RWPE2 (cell line): ENCODE results near the gene CELF2.

Experiments used
- ATAC-seq: fragments of 200-7000 bp; cut with Tn5 transposase; 3 replicates; pipeline ENCODE4 v1.9.1; 2021; ENCODE audit warnings: low read depth
- DNase-seq: peaks from one replicate; pipeline ENCODE4 v3.0.0-alpha.2; 2020; ENCODE audit warnings: low spot score
- H3K27ac ChIP-seq: fragments of 450-650 bp; 2 replicates; pipeline ENCODE4 v1.5.1; 2017; ENCODE audit warnings: mild to moderate bottlenecking; ENCODE audit not compliant: poor library complexity, severe bottlenecking
- H3K27me3 ChIP-seq: fragments of 250-450 bp; sonication (Bioruptor Pico); 2 replicates; pipeline ENCODE4 v1.5.1; 2021; ENCODE audit warnings: mild to moderate bottlenecking, moderate library complexity; ENCODE audit not compliant: insufficient read depth, poor library complexity, severe bottlenecking
- H3K36me3 ChIP-seq: fragments of 250-450 bp; sonication (Bioruptor Pico); 2 replicates; pipeline ENCODE4 v1.5.1; 2020; ENCODE audit warnings: low read depth, mild to moderate bottlenecking, moderate library complexity
- H3K4me1 ChIP-seq: fragments of 250-450 bp; sonication (Bioruptor Pico); 2 replicates; pipeline ENCODE4 v1.5.1; 2021; ENCODE audit warnings: mild to moderate bottlenecking, moderate library complexity; ENCODE audit not compliant: insufficient read depth, poor library complexity, severe bottlenecking
- H3K4me3 ChIP-seq: fragments of 250-450 bp; sonication (Bioruptor Pico); 2 replicates; pipeline ENCODE4 v1.5.1; 2021; ENCODE audit warnings: mild to moderate bottlenecking, moderate library complexity; ENCODE audit not compliant: severe bottlenecking
- H3K9me3 ChIP-seq: fragments of 250-450 bp; sonication (Bioruptor Pico); 2 replicates; pipeline ENCODE4 v1.5.1; 2021; ENCODE audit warnings: mild to moderate bottlenecking, moderate library complexity; ENCODE audit not compliant: severe bottlenecking
- TF ChIP-seq, protein P1 (sequence below): fragments of 450-650 bp; IDR thresholded peaks from one replicate; pipeline ENCODE4 v1.5.1; 2017; ENCODE audit warnings: mild to moderate bottlenecking, moderate library complexity; ENCODE audit not compliant: poor library complexity, severe bottlenecking

The CELF2 gene

DNA sequence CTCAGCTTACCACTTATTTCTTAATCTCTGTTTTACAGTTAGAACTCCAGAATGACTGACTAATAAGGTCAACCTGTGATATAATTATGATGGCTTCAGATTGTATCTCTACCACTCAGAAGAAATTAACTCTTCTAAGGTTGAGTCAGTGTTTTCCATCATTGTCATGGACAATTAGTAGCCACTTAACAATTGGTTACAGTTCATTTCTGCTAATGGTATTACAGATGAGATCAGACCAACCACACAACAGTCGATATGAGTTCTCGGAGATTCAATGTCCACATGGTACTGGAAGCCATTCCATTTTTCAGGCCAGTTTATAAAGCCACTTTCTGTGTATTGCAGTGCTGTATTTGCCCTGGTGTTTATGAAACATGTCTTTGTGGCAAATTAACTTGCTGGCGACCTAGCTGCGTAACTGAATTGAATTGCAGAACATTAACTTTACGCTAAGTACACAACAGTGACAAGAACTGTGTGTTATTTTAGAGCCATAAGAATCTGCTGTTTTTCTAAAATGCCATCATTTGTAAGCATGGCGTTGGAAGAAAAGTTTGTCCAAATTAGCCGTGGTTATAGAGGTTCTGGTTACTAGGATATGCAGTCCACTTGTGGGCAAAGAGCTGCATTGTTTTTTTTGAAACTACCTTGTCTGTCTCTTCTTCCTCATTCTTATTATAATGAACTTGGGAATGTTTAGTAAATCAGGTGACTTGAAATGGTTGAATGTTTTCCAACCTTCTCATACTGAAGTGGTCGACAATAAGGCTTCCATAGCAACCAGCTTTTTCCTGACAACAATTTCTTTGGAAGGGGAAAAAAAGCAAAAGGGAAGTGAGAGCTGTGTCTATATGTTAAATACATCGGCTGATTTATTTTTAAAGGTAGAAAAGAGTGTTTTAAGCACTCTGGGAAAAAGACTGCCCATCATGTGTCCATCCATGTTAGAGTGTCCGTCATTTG lies 76.4 kb downstream of the CELF2 start:
- Histone ChIP-seq H3K9me3 (no peaks in the 10 kb centered on the region), H3K4me3 (no peak overlapping the region), H3K4me1 (no peaks in the 10 kb centered on the region), H3K27ac (no peak overlapping the region), H3K36me3 (no peaks in the 10 kb centered on the region), H3K27me3 (no peaks in the 10 kb centered on the region)
- ATAC-seq = no peak
- DNase-seq = no peak
- TF ChIP-seq, protein P1, sequence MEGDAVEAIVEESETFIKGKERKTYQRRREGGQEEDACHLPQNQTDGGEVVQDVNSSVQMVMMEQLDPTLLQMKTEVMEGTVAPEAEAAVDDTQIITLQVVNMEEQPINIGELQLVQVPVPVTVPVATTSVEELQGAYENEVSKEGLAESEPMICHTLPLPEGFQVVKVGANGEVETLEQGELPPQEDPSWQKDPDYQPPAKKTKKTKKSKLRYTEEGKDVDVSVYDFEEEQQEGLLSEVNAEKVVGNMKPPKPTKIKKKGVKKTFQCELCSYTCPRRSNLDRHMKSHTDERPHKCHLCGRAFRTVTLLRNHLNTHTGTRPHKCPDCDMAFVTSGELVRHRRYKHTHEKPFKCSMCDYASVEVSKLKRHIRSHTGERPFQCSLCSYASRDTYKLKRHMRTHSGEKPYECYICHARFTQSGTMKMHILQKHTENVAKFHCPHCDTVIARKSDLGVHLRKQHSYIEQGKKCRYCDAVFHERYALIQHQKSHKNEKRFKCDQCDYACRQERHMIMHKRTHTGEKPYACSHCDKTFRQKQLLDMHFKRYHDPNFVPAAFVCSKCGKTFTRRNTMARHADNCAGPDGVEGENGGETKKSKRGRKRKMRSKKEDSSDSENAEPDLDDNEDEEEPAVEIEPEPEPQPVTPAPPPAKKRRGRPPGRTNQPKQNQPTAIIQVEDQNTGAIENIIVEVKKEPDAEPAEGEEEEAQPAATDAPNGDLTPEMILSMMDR = no peak

DNA sequence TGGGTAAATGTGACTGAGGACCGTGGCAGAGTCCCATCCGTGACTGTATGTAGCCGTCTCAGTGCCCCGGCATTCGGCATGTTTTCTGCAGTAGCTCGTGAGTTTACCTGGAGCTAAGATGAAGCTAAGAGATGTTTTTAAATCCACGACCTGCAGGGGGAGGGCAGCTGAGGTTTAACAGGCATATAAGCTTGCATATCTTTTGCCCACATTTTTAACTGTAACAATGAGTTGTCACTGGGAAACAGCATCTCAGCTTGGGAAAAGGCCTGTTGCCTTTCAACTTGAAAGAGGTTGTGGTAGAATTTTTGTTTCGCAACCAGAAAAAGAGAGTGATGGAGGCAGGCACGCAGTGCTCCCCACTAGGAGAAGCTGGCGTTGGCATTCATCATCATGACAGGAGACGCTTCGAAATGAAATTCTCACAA lies 77.7 kb downstream of the CELF2 start:
- Histone ChIP-seq H3K27ac (no peak overlapping the region), H3K4me3 (no peak overlapping the region), H3K27me3 (no peaks in the 10 kb centered on the region), H3K36me3 (no peaks in the 10 kb centered on the region), H3K4me1 (no peaks in the 10 kb centered on the region), H3K9me3 (no peaks in the 10 kb centered on the region)
- ATAC-seq (no peak), DNase-seq (no peak)
- TF ChIP-seq, protein P1 = no peak

DNA sequence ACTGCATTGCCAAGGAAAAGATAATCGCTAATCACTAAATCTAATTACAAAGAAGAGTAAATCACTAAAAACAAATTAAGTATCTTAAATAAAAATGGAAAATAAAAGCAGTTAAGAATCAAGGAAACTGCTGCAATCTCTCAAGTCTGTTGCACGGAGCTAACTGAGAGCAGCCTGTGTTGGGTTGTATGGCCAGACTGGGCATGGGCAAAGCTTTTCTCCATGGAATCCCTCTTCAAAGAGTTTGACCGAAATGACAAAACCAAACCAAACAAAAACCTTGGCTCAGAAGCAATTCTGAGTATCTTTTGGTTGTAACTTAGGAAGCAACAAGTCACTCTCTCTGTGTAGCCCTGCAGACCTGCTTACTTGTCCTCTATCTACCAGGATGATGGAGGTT lies 78.8 kb downstream of the CELF2 start:
- H3K9me3 ChIP-seq = no peaks in the 10 kb centered on the region
- no peak overlapping the region for H3K4me3 ChIP-seq
- no peaks in the 10 kb centered on the region for H3K36me3 ChIP-seq
- DNase-seq (no peak), ATAC-seq (no peak)
- no peaks in the 10 kb centered on the region for H3K4me1 ChIP-seq
- no peak overlapping the region for H3K27ac ChIP-seq
- no peaks in the 10 kb centered on the region for H3K27me3 ChIP-seq
- TF ChIP-seq, protein P1 = no peak

DNA sequence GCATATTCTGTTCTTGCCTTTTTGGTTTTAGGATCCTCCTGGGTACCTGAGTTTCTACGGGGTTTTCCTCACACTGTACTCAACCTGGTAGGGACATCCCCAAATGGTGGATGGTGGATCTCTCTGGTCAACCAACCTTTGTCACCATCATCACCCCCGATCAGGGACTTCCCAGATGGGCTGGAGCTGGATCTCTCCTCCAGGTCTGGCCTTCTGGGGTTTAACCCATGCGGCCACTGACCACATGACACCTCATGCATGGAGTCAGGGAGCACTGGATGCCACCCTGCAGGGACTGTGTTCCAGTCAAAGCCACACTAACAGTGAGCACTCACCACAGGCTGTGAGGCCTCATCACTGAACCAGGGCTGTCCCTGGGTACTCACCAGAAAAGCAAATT lies 80.0 kb downstream of the CELF2 start:
- no peaks in the 10 kb centered on the region for H3K9me3 ChIP-seq
- H3K27me3 ChIP-seq = no peaks in the 10 kb centered on the region
- no peak overlapping the region for H3K27ac ChIP-seq
- DNase-seq = no peak
- no peaks in the 10 kb centered on the region for H3K36me3 ChIP-seq
- H3K4me1 ChIP-seq = no peaks in the 10 kb centered on the region
- TF ChIP-seq, protein P1 = no peak
- ATAC-seq = no peak
- H3K4me3 ChIP-seq = no peak overlapping the region

DNA sequence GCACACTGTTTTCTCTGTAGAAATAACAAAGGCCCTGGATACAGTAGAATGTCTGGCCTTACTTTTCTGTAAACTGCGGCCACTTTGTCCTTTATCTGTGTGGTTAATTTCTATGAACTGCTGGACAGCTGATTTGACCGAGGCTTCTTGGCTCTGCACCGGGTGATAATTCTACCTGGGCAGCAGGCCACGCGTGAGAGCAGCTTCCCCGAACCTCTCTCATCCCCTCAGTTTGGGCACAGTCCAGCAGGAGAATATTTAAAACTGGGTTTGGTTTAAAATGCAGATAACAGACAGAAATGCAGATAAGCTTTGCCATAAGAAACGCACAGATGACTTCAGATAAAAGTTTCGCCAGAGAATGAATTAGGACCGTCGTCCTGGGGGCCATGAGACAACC lies 81.0 kb downstream of the CELF2 start:
- Histone ChIP-seq H3K4me3 (no peak overlapping the region), H3K4me1 (no peaks in the 10 kb centered on the region), H3K36me3 (no peaks in the 10 kb centered on the region), H3K9me3 (no peaks in the 10 kb centered on the region), H3K27me3 (no peaks in the 10 kb centered on the region), H3K27ac (no peak overlapping the region)
- TF ChIP-seq, protein P1 = no peak
- no peak for DNase-seq
- ATAC-seq = no peak
